ENCODE measurements around the gene SSRP1.

SSRP1 gene

GRCh38 chr11:57364851-57365660 lies 29.4 kb upstream of the SSRP1 start:
- TF ChIP-seq SIN3A (IDR thresholded peaks at IDR 0.05; ENCODE audit: borderline replicate concordance, insufficient read depth, low read length) (no peak), FOXP2 (optimal IDR thresholded peaks at IDR 0.05; ENCODE audit: borderline replicate concordance, extremely low read depth, extremely low read length, insufficient read depth) (no peak), POLR2AphosphoS5 (IDR thresholded peaks at IDR 0.05; ENCODE audit: low read depth, low read length) (no peak), REST (IDR thresholded peaks at IDR 0.05; ENCODE audit: insufficient read depth in 1 of 2, low read depth in 2 of 2, low read length in 2 of 2) (no peak), TAF1 (IDR thresholded peaks at IDR 0.05; ENCODE audit: borderline replicate concordance, insufficient read depth, low read length) (no peak)

GRCh38 chr11:57363131-57364080 lies 27.7 kb upstream of the SSRP1 start:
- TF ChIP-seq SIN3A (IDR thresholded peaks at IDR 0.05; ENCODE audit: borderline replicate concordance, insufficient read depth, low read length): no peak

- no peak for TF ChIP-seq POLR2AphosphoS5 (IDR thresholded peaks at IDR 0.05; ENCODE audit: low read depth, low read length)
- no peak for TF ChIP-seq SIN3A (IDR thresholded peaks at IDR 0.05; ENCODE audit: borderline replicate concordance, insufficient read depth, low read length)
- no peak for TF ChIP-seq REST (IDR thresholded peaks at IDR 0.05; ENCODE audit: insufficient read depth in 1 of 2, low read depth in 2 of 2, low read length in 2 of 2)
- TF ChIP-seq TAF1 (IDR thresholded peaks at IDR 0.05; ENCODE audit: borderline replicate concordance, insufficient read depth, low read length): no peak
- no peak for TF ChIP-seq FOXP2 (optimal IDR thresholded peaks at IDR 0.05; ENCODE audit: borderline replicate concordance, extremely low read depth, extremely low read length, insufficient read depth)
Measured at GRCh38 chr11:57361926-57362325, 26.2 kb upstream of the SSRP1 start.

GRCh38 chr11:57360991-57361390 lies 25.3 kb upstream of the SSRP1 start:
- no peak for TF ChIP-seq TAF1 (IDR thresholded peaks at IDR 0.05; ENCODE audit: borderline replicate concordance, insufficient read depth, low read length)
- no peak for TF ChIP-seq FOXP2 (optimal IDR thresholded peaks at IDR 0.05; ENCODE audit: borderline replicate concordance, extremely low read depth, extremely low read length, insufficient read depth)
- TF ChIP-seq POLR2AphosphoS5 (IDR thresholded peaks at IDR 0.05; ENCODE audit: low read depth, low read length): no peak

GRCh38 chr11:57359896-57360690 lies 24.4 kb upstream of the SSRP1 start:
- TF ChIP-seq FOXP2 (optimal IDR thresholded peaks at IDR 0.05; ENCODE audit: borderline replicate concordance, extremely low read depth, extremely low read length, insufficient read depth) (no peak), TAF1 (IDR thresholded peaks at IDR 0.05; ENCODE audit: borderline replicate concordance, insufficient read depth, low read length) (no peak), SIN3A (IDR thresholded peaks at IDR 0.05; ENCODE audit: borderline replicate concordance, insufficient read depth, low read length) (no peak), POLR2AphosphoS5 (IDR thresholded peaks at IDR 0.05; ENCODE audit: low read depth, low read length) (no peak), REST (IDR thresholded peaks at IDR 0.05; ENCODE audit: insufficient read depth in 1 of 2, low read depth in 2 of 2, low read length in 2 of 2) (no peak)

All from PFSK-1 (cell line).